Measurements from ENCODE around the gene TSPAN19. TPM values are rescaled to one million over a fixed set of nuclear protein-coding genes. Genes with fewer than 3 reads are reported as not detected.

TSPAN19 gene
- total and polyA plus RNA-seq, 8 donors = 0.15 to 0.57 (median 0.44) TPM; not detected in 4

- no peak for ATAC-seq
- no peak for DNase-seq
- FAIRE-seq = peak; percentile 60
- intact Hi-C loops (cut with DNase I) = no loop called here
- Histone ChIP-seq H3K27ac (no peak overlapping the region), H3K27me3 (peaks cover 0 to 5% (median 0%) of the 10 kb centered on the region in 4 donors), H3K4me3 (no peak overlapping the region), H3K9me3 (no peaks in the 10 kb centered on the region), H3K36me3 (no peaks in the 10 kb centered on the region), H3K4me1 (no peaks in the 10 kb centered on the region)
- WGBS, 2 donors = 59 to 77% methylated on average over 2 of the region's 2 CpGs
- no peak for TF ChIP-seq CTCF (IDR thresholded peaks at IDR 0.05)
These were observed 50.0 kb downstream of the TSPAN19 start for GRCh38 chr12:84986117-84986516.

- no peaks in the 10 kb centered on the region for H3K36me3 ChIP-seq
- FAIRE-seq = no peak
- no peaks in the 10 kb centered on the region for H3K9me3 ChIP-seq
- H3K27ac ChIP-seq = no peak overlapping the region
- no peak for DNase-seq
- no peaks in the 10 kb centered on the region for H3K4me1 ChIP-seq
- ATAC-seq = no peak
- no peak overlapping the region for H3K4me3 ChIP-seq
- peaks cover 0 to 5% (median 0%) of the 10 kb centered on the region in 4 donors for H3K27me3 ChIP-seq
- no peak for TF ChIP-seq CTCF (IDR thresholded peaks at IDR 0.05)
- WGBS, 2 donors = 53 to 71% methylated on average over 3 of the region's 3 CpGs
- intact Hi-C loops (cut with DNase I) = no loop called here
These were observed 52.8 kb downstream of the TSPAN19 start for GRCh38 chr12:84983289-84983688.

DNA sequence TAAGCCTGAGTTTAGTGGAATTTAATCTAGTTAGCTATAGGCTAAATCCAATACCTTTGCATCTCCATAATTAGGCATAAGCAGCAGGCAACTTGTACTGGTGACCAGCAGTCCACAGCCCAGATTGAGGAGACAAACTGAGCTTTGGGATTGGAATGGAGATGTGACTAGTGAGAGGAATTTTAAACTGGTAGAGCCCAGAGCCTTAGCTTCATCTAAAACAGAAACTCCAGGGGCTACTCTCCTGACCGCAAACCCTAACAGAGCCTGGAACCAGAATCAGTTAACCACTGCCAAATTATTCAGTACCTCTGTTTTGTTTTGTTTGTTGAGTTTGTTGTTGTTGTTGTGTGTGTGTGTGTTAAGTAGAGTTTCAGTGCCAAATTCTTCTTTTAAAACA is 53.2 kb downstream of the TSPAN19 start:
- ATAC-seq (no peak), FAIRE-seq (no peak), DNase-seq (no peak)
- 96% methylated on average over 1 of the region's 1 CpG for WGBS, 2 donors
- H3K9me3 ChIP-seq = no peaks in the 10 kb centered on the region
- H3K36me3 ChIP-seq = no peaks in the 10 kb centered on the region
- intact Hi-C loops (cut with DNase I) = no loop called here
- H3K4me3 ChIP-seq = no peak overlapping the region
- TF ChIP-seq CTCF (IDR thresholded peaks at IDR 0.05) = no peak
- H3K27ac ChIP-seq = no peak overlapping the region
- peaks cover 0 to 5% (median 0%) of the 10 kb centered on the region in 4 donors for H3K27me3 ChIP-seq
- no peaks in the 10 kb centered on the region for H3K4me1 ChIP-seq

DNA sequence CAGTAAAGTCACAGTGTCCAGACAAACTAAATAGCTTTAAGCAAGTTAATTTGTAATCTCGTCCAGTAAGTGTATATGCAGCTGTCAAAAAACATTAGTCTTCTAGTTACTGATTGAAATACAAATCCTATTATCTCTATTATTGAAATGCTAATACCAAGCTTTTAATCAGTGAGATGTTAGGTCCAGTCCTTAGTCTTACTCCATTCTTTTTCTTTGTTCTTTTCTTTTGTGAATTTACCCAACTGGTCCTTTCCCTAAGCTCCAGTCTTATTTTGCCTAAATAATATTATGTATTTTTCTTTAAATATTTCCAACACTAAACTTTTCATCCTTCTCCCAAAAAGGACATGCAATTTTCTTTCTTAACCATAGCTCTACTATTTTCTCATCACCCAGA is 57.2 kb downstream of the TSPAN19 start:
- Histone ChIP-seq H3K36me3 (no peaks in the 10 kb centered on the region), H3K9me3 (no peaks in the 10 kb centered on the region), H3K4me1 (no peaks in the 10 kb centered on the region), H3K27me3 (peaks cover 0 to 5% (median 0%) of the 10 kb centered on the region in 4 donors), H3K27ac (no peak overlapping the region), H3K4me3 (no peak overlapping the region)
- intact Hi-C loops (cut with DNase I) = no loop called here
- DNase-seq = no peak
- 10 to 18% methylated on average over 1 of the region's 1 CpG for WGBS, 2 donors
- FAIRE-seq = no peak
- no peak for TF ChIP-seq CTCF (IDR thresholded peaks at IDR 0.05)
- no peak for ATAC-seq

GRCh38 chr12:84976133-84976532 is 59.9 kb downstream of the TSPAN19 start:
- TF ChIP-seq CTCF (IDR thresholded peaks at IDR 0.05) = no peak
- DNase-seq (peak in 2 of 6 donors; percentile 9 to 34), ATAC-seq (no peak), FAIRE-seq (no peak)
- Histone ChIP-seq H3K27ac (no peak overlapping the region), H3K9me3 (no peaks in the 10 kb centered on the region), H3K36me3 (no peaks in the 10 kb centered on the region), H3K27me3 (no peaks in the 10 kb centered on the region), H3K4me3 (no peak overlapping the region), H3K4me1 (no peaks in the 10 kb centered on the region)
- intact Hi-C loops (cut with DNase I) = no loop called here
- 85 to 90% methylated on average over 3 of the region's 3 CpGs for WGBS, 2 donors

All from pancreas (tissue), 10 donors.